HG03108 (cell line): ENCODE results near the gene ARHGEF7.

ENCODE experiments used
- ATAC-seq: cut with Tn5 transposase; IDR thresholded peaks from one replicate; pipeline ENCODE4 v1.9.1; 2021; ENCODE audit warnings: moderate library complexity; ENCODE audit not compliant: unreplicated experiment

ARHGEF7 gene

DNA sequence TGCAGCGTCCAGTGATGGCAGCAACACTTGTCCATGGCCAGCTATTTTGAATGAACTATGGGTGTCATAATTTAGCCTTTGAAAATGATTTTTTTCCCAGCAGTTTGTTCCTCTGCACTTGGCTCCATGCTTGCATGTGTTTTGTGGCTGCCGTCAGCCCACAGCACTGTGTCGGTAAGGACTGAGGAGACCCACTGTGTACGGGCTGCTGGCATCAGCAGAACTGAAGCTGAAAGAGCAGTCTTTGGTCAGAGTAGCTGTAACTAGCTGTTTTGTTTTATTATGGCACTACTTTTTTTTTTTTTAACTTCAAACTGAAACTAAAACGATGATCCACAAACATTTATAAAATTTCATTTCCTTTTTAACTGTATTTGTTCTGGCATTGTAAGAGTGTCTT lies 155.0 kb downstream of the ARHGEF7 start:
- no peak for ATAC-seq

DNA sequence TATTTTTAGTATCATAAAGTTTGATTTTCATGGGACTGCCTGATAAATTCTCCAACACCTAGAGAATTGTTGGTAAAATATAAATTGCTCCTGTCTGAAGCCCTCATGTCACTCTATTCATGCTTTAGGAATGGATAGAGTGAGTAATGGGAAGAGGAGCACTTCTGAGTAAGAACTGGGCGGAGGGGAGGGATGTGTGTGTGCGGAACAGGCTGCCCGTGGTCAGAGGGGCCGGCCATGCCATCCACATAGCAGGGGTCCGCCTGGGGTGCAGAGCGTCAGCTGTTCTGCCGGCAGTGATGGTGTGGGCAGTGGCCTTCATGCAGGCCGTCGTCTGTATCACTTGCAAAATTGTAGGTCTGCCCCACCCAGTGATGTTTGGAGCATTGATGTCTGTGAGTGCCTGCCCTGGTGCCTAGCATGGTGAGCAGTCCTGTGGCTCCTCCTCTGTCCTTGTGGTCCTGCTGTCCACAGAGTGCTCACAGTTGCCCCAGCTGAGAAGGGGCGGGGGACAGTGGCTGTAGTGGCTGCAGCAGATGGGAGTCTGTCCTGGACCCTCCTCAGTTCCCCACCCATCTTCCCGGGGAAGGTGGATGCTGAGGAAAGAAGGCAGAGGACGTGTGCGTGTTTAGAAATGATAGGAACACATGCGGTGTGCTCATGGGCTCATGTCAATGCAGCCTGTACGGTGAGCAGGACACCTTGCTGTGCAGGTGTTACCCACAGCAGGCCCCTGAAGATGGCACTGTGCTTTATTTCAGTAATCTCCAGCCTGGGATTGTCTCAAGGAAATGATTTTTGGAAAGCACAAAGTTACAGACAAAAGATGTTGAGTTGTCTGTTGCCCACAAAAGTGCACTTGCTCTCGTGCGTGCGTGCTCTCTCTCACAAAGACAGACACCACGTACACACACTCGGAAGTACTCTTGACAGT lies 155.9 kb downstream of the ARHGEF7 start:
- ATAC-seq = no peak

DNA sequence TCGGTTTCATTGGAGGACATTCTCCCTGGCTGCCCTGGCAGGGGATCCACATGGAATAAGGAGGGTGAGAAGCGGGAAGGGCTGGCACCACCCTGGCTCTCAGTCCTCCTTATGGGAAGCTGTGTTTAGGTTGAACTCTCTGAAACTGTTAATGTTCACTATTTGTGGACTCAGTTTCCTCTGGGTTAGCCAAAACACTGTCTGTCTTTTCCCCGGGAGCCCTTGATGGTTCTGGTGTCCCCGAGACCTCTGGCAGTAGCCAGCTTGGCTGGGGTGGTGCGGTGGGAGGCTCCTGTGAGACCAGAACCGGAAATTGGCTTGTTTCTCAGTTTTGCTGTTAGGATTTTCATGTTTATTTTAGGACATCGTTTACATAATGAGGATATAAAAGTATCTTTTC lies 157.0 kb downstream of the ARHGEF7 start:
- ATAC-seq = no peak

DNA sequence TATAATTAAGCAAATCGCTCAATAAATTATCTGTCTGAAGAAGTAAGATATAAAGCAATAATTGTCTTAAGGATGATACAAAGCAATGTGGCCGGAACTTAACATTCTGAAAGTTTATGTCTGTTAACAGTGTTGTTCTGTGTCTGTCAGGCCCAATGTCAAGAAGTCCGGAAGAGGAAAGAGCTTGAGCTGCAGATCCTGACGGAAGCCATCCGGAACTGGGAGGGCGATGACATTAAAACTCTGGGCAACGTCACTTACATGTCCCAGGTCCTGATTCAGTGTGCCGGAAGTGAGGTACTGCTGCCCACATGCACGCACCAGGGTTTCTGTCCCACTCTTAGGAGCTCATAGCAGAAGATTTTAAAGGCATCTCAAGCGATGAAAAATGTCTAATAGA lies 160.3 kb downstream of the ARHGEF7 start:
- ATAC-seq = no peak

DNA sequence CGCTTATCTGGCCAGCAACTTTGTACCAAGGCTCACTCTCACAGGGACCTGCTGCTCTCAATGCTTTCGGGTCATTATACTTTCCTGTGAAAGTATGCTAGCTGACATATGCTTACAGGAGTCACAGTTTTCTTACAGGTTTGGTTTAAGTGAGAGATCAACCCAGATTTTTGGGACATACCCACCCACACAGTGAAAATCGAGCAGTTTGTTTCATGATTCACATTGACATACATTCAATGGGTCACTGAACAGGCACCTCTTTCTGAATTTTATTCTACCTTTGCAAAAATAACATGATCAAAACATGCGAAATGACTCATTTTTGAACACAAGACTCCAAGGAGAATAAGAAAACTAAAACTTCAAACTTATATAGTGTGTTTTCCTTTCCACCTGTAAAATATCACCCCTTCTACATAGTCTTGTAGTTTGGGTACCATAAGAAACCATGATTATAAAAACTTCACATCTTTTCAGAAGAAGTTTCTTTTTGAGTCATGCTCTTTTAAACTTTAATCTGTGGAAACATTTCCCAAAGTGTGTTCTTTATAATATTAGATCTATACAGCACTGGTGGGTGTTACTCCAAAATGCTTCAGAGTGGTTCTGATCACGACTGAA lies 161.0 kb downstream of the ARHGEF7 start:
- ATAC-seq = no peak

DNA sequence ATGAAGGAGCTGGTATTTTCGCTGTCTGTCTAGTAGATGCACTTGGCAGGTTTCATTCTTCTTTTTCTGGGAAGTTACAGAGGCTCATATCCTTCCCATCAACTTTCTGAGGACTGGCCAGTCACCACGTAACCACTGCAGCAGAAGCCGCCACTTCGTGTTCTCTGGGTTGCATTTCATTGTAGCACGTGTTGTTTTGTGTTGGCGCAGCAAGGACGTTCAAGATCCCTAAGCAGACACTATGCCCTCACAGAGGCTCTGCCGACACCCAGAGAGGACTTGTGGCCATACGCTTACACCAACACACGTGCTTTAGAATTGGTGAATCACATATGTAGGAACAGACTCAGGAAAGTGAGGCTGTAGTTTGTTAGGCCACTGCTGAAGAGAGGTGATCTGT lies 163.1 kb downstream of the ARHGEF7 start:
- no peak for ATAC-seq

DNA sequence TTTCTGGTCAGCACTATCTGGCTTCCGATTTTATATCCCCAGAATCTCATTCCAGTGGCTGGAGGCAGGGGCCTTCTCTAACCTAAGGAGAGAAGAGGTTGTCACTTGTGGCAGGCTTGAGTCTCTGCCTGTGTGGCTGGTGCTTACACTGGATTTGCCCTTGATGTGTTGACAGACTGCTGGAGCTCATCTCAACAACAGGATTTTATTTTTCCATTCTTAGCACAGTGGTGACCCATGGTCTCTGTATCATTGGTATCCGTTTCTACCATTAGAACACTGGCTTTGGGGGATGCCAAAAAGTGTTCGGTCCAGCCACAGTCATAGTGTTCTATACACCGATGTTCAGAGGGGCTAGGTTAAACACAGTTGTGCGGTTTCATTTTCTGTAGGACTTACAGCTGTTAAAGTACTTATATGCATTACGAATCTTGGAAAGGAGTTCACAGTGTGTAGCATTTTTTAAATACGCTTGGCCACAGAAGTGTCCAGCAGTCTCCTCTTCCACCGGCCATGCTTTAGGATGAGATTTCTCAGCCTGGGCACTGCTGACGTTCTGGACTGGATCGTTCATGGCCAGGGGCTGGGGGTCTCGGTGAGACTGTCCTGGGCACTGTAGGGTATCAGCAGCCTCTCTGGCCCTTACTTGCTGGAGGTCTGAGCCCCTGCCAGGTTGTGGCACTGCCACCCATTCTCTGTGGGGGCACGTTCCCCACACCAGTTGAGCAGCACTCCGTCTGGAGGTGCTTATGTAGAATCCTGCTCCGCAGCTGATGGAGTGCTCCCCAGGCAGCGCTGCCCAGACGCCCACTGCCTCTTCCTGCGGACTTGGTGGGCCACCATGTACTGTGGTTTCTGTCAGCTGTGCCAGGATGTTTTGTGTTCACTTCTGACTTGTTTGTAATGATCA lies 163.9 kb downstream of the ARHGEF7 start:
- ATAC-seq = no peak

DNA sequence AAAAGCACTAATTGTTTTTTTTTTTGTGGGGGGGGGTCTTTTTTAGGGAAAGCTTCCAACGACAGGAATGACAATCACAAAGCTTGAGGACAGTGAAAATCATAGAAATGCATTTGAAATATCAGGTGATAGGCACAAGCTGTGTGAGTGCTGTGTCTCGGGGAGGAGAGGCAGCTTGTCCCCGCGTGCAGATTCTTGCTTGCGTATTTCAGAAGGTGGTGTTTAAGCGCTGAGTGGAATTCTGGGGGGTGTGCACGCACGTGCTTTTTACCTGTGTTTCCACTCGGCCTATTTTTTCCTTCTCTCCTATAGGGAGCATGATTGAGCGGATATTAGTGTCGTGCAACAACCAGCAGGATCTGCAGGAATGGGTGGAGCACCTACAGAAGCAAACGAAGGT lies 165.1 kb downstream of the ARHGEF7 start:
- no peak for ATAC-seq

DNA sequence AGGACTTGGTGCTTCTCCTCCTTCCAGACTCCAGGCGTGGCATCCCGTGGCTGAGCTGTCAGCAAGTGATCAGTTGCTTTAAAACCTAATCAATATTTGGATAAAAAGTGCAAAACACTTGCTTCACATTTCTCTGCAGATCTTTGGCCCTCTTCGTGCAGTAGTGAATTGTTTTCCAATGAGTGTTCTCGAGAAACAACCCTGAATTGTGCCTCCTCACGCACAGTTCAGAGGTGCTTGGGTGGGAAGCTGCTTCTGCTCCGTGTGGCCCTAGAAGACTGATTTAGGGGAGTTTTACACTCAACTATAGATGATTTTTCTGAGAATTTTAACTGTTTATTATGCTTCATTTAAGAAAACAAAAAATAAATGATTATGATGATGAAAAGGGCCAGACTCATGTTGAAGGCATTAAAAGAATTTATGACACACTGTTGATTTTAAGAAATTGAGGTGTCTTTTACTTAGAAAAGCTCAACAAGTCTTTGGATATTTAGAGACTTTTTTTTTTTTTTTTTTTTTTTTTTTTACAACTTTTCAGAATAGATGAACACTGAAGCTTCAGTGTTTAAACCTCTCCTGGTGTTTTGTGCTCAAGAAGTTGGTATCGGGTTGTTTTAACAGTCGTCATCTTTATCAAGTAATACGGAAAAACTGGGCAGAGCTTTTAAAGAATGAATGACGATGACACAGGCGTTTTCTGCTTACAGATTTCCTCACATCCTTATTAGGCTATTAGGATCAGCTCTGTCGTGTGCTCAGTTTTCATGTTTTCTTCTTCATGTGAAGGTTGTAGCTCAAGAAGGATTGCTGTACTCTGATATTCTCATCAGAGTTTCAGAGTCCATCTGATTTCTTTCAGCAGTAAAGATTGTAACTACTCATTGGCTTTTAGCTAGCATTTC lies 165.8 kb downstream of the ARHGEF7 start:
- ATAC-seq = no peak

DNA sequence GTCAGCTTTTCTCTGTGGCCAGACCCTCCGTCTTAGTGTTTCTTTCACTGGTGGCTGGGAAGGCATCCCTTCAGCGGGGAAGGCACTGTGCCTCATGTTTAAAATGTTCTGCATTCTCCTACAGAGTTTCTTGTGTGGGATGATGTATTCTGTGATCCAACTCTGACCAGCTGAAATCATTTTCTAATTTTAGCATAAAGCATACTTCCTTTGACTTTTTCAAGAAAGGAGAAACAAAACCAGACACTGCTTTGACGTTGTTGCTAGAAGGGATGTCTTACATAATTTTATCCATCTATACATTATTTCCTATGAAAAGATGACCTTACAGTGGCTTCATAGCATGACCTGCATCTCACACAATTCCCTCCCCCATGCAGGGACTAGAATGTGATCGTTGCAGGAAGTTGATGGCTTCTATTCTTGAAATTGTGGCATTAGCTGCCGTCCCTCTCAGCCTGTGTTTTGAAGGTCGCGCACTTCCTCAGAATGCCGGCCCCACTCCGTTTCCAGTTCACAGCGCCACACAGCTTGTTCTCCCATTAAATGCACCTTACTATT lies 166.7 kb downstream of the ARHGEF7 start:
- ATAC-seq = no peak

DNA sequence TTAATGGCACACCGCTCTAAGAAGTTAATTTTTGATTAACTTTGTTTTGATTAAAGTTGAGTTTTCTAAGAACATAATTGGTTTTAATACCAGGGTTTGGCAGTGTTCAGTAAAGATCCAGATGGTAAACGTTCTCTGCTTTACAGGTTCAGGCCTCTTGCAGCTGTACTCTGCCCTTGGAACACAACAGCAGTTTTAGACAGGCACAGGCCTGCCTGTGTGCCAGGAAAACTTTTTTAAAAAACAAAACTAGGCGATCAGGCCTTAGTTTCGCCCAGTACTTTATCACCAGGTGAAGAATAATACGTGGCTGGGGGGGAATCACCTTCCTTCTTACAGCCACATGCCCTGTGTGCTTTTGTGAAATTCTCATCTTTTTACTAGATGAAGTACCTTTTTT lies 167.3 kb downstream of the ARHGEF7 start:
- no peak for ATAC-seq

DNA sequence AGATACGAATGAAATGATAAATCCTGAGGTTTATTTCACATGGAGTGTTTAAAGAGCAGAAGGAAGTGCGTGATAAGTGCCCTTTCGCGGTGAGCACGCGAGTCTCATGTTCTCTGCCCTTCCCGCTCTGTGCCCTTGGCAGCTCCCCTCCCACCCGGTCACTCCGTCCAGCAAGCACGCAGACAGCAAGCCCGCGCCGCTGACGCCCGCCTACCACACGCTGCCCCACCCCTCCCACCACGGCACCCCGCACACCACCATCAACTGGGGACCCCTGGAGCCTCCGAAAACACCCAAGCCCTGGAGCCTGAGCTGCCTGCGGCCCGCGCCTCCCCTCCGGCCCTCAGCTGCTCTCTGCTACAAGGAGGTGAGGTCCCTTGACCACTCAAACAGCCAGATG lies 167.9 kb downstream of the ARHGEF7 start:
- no peak for ATAC-seq

DNA sequence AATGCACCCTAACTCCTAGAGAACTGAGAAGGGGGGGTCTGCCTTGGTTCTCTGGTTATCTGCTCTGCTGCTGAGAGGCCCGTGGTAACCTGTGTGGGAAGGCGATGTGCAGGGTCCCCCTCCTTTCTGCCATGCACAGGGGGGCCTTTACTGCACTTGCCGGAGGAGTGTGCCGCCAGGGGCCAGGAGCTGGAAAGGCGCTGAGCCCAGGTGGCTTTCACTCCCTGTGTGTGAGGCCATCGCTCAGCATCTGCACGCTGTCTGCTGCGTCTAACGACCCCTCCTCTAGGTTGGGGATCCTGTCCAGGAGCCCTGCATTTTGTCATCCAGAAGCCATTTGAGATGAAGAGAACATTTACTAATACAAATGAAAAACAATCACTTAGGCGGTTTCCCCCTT lies 168.3 kb downstream of the ARHGEF7 start:
- ATAC-seq = no peak

DNA sequence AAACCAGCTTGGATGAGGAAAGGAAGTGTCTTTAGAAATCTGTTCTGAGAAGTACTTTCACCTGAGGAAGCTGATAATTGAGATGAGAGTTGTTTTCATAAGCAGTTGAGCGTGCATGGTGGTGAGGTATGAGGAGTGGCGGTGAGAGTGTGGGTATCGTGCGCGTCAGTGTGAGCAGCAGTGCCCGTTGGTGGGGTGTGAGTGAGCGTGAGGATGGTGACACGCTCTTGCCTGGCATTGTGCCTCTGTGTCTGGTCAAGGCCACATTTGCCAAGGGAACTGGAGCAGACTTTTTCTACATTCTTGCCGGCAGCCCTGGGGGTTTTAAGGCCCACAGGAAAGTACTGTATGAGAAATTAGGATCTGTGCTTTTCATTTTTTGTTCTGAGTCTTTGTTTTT lies 168.9 kb downstream of the ARHGEF7 start:
- no peak for ATAC-seq

DNA sequence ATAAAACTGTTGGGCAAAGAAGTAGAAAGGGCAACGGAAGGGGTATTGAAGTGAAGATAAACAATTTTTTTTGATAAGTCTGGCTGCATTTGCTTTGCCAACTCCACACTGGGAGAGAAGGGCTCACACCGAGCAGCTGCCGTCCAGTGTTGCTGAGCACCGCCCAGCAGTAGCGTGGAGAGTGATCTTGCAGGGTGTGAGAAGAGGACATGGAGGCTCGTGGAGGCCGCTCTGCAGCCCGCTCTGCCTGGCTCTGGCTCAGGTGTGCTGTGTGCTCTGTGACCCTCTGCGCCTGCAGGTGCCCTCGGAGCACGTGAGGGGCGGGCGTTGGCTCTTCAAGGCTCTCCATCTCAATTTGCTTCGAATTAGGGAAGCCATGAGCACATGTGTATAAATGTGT lies 169.5 kb downstream of the ARHGEF7 start:
- ATAC-seq = no peak

DNA sequence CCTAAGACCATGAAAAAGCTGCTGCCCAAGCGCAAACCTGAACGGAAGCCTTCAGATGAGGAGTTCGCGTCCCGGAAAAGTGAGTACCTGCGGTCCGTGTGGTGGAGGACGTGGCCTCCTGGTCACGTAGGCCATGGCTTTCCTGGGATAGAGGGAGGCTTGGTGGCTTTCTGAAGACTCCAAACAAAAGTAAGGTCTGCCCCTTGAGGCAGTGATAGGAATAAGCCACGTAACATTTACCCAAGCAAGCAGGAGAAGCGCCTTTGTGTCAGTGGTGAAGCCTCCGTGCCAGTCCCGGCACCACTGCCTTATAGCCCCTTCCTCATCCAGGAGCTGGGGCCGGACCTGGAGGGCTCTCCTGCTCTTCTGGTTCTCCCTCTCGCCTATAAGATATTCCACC lies 171.1 kb downstream of the ARHGEF7 start:
- ATAC-seq = no peak

DNA sequence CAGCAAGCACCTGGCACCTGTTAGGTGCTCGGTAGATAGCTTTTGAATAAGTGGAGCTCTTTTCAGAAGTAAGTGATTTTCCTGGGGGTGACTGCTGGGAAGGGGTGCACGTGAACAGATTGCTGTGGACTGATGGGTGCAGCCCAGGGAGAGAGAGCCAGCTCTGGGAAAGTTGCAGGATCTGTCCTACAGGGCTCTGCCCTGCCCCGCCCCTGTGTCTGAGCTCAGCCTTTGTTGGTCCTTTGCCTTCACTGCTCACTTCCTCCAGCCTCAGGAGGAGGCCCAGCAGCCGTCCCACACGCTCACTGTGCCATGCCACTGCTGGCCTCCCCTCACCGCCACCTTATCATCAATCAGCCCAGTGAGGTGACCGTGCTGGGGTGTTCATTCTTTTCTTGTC lies 171.6 kb downstream of the ARHGEF7 start:
- no peak for ATAC-seq

DNA sequence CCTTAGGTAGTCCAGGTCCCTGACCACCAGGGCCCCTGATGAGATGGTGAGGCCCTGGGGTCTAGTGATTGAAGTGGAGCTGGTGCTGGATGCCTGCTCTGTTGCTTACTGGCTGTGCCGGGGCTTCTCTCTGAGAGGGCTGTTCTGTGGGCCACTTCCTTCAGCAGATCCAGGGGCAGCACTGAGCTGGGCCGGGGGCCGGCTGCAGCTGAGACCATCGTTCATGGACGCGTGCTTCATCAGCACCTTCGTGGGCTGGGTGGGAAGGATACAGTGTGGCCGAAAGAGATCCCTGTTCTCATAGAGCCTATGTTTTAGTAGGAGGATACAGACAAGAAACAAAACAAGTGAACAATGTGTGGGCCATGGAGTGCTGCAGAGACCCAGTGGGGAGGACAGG lies 172.1 kb downstream of the ARHGEF7 start:
- ATAC-seq = no peak

DNA sequence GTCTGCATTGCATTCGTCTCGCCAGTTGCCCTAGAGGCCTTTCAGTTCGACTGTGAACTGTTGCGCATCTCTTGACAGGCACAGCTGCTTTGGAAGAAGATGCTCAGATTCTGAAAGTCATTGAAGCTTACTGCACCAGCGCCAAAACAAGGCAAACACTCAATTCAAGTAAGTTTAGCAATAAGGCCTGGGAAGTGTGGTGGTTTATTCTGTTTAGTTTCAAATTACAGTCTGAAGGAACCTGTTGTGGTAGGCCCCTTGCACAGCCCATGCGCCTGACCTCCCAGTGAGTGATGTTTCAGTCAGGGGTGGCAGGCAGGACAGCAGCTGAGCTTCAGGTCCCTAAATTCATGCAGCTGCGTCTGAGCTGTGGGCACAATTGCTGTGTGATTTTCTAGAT lies 173.2 kb downstream of the ARHGEF7 start:
- no peak for ATAC-seq

DNA sequence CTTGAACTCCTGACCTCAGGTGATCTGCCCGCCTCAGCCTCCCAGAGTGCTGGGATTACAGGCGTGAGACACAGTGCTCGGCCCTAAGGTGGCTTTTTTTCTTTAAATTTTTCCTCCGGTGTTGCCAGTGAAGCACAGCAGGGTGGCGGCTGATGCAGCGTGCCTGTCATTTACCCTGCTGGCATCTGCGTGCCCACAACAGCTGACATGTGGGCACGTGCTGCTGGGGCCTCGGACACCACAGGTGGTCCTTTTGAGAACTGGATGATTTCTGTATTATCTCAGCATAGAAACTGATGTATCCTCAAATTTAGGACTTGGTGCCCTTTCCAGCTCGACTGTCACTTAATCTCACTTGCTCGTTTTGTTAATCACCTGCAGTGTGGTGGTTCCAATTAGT lies 174.1 kb downstream of the ARHGEF7 start:
- ATAC-seq = no peak
